SH-SY5Y (cell line): ENCODE data around the gene RASGRF1.

Experiments
- GATA2 ChIP-seq: IDR thresholded peaks from 2 replicates; pipeline ENCODE4 v1.6.1; 2011; ENCODE audit warnings: mild to moderate bottlenecking, low read depth, low read length
- GATA3 ChIP-seq: IDR thresholded peaks from 2 replicates; pipeline ENCODE4 v1.6.1; 2011; ENCODE audit warnings: low read depth, mild to moderate bottlenecking, low read length, moderate library complexity

DNA sequence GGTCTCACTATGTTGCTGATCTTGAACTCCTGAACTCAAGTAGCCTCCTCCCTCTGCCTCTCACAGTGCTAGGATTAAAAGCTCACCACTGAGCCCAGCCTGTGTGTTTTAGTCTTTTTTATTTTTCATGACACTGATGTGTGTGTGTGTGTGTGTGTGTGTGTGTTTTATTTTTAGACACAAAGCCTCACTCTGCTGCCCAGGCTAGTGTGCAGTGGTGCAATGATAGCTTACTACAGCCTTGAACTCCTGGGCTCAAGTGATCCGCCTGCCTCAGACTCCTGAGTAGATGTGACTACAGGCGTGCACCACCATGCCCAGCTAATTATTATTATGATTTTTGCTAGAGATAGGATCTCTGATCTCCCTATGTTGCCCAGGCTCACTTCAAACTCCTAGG is 122.5 kb downstream of the RASGRF1 start:
- TF ChIP-seq GATA2 (no peak), GATA3 (no peak)
